ENCODE results near the gene IGSF6. TPM values are rescaled to one million over a fixed set of nuclear protein-coding genes. Genes with fewer than 3 reads are reported as not detected.
"Not testable (repeated sequence)": the region's sequence is repeated elsewhere in the genome, so short reads cannot be mapped to it uniquely, and the experiment has no call there.

IGSF6 gene, protein sequence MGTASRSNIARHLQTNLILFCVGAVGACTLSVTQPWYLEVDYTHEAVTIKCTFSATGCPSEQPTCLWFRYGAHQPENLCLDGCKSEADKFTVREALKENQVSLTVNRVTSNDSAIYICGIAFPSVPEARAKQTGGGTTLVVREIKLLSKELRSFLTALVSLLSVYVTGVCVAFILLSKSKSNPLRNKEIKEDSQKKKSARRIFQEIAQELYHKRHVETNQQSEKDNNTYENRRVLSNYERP
- 0.49 TPM for polyA plus RNA-seq (2012; ENCODE audit: missing spikeins)

DNA sequence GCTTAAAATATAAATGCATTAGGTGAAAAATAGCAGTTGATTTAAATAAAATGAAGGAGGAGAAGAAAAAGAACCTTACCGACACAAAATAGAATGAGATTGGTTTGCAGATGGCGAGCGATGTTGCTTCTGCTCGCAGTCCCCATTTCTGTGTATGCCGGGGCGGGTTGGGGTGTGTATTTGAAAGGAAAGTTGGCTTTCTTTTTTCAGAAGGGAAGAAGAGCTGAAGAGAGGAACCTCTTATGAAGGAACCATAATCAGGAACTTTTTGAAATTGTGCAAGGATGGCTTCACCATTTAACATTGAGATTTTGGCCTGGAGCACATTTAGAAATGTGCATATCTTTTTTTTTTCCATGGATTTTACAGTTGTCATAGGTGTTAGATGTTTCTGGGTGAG lies at the start of gene IGSF6:
Gene IGSF6, minus strand, starts transcription at position 156 of the 400 bp plus-strand sequence. Its CDS starts 10 bp downstream, at position 146.
- no peak for DNase-seq (ENCODE audit: insufficient read length)
- no peak for TF ChIP-seq TAF1 (IDR thresholded peaks at IDR 0.05; ENCODE audit: borderline replicate concordance, low read depth, low read length)
- no peak for TF ChIP-seq POLR2A (IDR thresholded peaks at IDR 0.05; ENCODE audit: low read depth, low read length)
- no peak for TF ChIP-seq POLR2AphosphoS5 (IDR thresholded peaks at IDR 0.05; ENCODE audit: low read depth, low read length)
- no peak for FAIRE-seq

DNA sequence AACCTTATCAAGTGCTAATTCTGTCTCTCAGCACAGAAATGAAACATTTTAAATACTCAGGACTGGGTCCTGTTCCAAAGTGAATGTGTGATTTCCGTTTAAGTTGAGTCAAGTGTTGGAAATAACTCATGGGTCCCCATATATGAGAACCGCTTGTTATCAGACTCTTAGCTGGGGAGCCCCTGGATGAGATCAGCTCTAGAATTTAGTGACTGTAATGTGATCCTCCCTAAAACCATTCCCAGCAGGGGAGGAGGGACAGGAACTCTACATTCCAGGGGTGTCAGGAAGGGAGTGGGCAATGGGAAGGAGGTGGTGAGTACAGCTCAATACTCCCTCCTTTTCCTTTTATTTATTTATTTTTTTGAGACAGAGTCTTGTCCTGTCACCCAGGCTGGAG lies 48.9 kb upstream of the IGSF6 start:
- TF ChIP-seq POLR2A (IDR thresholded peaks at IDR 0.05; ENCODE audit: low read depth, low read length) = no peak
- TF ChIP-seq POLR2AphosphoS5 (IDR thresholded peaks at IDR 0.05; ENCODE audit: low read depth, low read length) = no peak
- FAIRE-seq (no peak), DNase-seq (ENCODE audit: insufficient read length) (no peak)

DNA sequence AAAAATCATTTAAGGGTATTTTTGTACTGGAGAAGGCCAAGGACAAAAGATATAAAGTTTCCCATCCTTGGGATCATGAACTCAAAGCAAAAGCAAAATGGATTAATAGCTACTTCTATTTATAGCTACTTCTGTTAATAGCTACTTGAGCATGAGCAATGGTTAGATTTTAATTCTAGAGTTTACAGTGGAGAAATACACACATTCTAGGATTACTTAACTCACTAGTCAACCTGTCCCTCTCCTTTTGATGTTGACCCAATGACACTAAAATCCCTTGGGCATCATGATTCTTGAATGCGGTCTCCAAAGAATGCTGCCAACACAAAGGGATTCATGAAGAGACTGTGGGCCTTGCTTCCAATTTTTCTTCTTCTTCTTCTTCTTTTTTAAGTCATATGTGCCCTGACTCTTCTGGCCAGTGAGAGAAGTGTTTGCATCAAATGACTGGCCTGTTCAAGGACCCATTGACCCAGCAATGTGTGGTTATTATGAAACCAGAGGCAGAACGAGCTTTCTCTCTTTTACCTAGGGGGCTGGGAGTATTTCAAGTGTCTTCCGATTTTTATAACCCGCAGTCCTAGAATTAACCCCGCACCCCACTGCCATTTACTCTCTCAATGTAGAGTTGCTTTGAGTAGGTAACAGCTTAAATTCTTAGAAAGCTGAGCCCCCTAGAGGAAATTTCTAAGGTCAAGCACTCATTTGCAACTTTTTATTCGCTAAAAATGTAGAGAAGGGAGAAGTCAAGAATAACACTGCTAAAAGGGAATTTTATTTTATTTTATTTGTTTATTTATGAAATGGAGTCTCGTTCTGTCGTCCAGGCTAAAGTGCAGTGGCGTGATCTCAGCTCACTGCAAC lies 46.0 kb upstream of the IGSF6 start:
- DNase-seq (ENCODE audit: insufficient read length) (no peak), FAIRE-seq (no peak)
- TF ChIP-seq POLR2A (IDR thresholded peaks at IDR 0.05; ENCODE audit: low read depth, low read length) (no peak), POLR2AphosphoS5 (IDR thresholded peaks at IDR 0.05; ENCODE audit: low read depth, low read length) (no peak), TAF1 (IDR thresholded peaks at IDR 0.05; ENCODE audit: borderline replicate concordance, low read depth, low read length) (no peak)

DNA sequence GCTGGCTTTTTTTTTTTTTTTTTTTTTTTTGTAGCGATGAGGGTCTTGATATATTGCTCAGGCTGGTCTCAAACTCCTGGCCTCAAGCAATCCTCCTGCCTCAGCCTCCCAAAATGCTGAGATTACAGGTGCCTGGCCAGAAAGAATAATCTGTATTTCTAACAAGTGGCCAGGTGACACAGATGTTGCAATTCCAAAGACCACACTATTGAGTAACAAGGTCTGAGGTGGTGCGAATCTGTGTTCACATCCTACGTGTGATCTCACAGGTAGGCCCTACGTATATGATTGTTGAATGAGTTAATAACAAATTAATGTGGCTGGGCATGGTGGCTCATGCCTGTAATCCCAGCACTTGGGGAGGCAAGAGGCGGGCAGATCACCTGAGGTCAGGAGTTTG lies 44.6 kb upstream of the IGSF6 start:
- TF ChIP-seq TAF1 (IDR thresholded peaks at IDR 0.05; ENCODE audit: borderline replicate concordance, low read depth, low read length) (no peak), POLR2AphosphoS5 (IDR thresholded peaks at IDR 0.05; ENCODE audit: low read depth, low read length) (no peak), POLR2A (IDR thresholded peaks at IDR 0.05; ENCODE audit: low read depth, low read length) (no peak)
- no peak for DNase-seq (ENCODE audit: insufficient read length)
- FAIRE-seq = no peak

DNA sequence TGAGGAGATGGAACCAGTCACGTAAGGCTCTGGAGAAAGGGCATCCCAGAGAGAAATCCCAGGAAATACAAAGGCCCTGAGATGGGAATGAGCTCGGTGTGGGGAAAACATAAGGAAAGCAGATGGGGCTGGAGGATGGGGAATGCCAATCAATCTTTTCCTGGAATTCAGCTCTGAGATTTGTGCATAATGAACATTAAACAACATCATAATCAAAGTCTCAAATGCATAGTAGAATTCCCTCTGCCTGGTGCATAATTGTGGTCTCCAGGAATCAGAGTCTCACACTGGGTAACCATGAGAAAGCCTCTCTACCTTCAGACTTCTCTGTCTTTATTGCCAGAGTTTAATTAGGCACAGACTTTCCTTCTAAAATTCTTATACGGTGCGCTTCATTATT lies 42.2 kb upstream of the IGSF6 start:
- DNase-seq (ENCODE audit: insufficient read length) (no peak), FAIRE-seq (no peak)
- TF ChIP-seq POLR2AphosphoS5 (IDR thresholded peaks at IDR 0.05; ENCODE audit: low read depth, low read length) = no peak
- no peak for TF ChIP-seq POLR2A (IDR thresholded peaks at IDR 0.05; ENCODE audit: low read depth, low read length)
- TF ChIP-seq TAF1 (IDR thresholded peaks at IDR 0.05; ENCODE audit: borderline replicate concordance, low read depth, low read length) = no peak

DNA sequence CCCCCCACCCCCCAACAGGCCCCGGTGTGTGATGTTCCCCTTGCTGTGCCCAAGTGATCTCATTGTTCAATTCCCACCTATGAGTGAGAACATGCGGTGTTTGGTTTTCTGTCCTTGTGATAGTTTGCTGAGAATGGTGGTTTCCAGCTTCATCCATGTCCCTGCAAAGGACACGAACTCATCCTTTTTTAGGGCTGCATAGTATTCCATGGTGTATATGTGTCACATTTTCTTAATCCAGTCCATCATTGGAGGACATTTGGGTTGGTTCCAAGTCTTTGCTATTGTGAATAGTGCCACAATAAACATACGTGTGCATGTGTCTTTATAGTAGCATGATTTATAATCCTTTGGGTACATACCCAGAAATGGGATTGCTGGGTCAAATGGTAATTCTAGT lies 38.6 kb upstream of the IGSF6 start:
- not testable (repeated sequence) for DNase-seq (ENCODE audit: insufficient read length); FAIRE-seq

DNA sequence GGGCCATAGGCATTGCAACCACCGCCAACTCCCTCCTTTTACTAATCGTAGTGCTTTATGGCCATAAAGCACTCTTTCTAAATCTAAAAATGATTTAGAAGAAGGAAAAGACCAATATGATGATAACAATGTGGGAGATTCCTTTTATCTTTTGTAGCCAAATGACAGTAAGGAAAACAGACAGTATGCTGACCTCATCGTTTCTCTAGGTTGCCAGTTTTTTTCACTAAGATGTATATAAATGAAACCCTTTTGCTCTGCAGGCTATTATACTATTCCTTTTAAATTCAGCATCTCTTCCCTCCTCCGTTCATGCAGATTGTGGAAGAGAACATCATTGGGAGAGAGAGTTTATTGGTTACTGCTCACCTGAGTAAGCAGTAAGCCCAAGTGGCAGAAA lies 36.7 kb upstream of the IGSF6 start:
- DNase-seq (ENCODE audit: insufficient read length) = no peak
- FAIRE-seq = no peak
- TF ChIP-seq POLR2AphosphoS5 (IDR thresholded peaks at IDR 0.05; ENCODE audit: low read depth, low read length) (no peak), TAF1 (IDR thresholded peaks at IDR 0.05; ENCODE audit: borderline replicate concordance, low read depth, low read length) (no peak), POLR2A (IDR thresholded peaks at IDR 0.05; ENCODE audit: low read depth, low read length) (no peak)

DNA sequence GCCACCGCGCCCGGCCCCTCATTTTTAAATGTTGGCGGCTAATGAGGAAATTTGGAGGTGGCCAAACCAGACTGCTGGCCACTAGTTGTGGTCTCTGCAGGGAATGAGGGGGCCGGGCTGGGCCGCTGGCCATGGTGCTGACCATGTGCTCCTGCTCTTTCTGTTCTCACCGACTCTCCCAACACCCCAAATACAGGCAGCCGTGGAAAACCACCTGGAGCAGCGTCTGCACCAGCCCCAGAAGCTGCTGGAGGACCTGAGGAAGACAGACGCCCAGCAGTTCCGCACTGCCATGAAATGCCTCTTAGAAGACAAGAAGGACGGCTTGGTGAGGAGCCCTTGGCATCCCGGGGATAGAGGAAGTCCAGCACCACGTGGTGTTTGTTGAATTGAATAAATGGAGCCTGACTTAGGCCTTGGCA lies 32.6 kb upstream of the IGSF6 start:
- TF ChIP-seq POLR2A (IDR thresholded peaks at IDR 0.05; ENCODE audit: low read depth, low read length) (no peak), POLR2AphosphoS5 (IDR thresholded peaks at IDR 0.05; ENCODE audit: low read depth, low read length) (no peak)
- FAIRE-seq (no peak), DNase-seq (ENCODE audit: insufficient read length) (no peak)

DNA sequence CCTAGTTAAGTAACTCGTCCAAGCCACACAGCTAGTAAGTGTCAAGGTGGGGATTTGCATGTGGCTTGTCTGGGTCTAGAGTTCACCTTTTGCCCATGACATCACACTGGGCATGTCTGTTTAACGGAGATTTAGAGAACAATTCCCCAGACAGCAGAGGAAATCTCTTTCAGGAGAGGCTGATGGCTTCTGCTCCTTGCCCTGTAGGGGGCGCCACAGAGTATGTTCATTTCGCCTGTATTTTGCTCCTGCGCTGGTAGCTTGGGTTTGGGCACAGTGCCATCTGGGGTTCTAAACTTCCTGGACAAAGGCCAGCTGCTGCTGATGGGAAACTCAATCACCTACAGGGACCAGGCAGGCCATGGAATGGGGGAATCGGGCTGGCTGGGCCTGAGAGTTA lies 31.8 kb upstream of the IGSF6 start:
- peak; percentile 17 for FAIRE-seq
- TF ChIP-seq TAF1 (IDR thresholded peaks at IDR 0.05; ENCODE audit: borderline replicate concordance, low read depth, low read length) (no peak), POLR2AphosphoS5 (IDR thresholded peaks at IDR 0.05; ENCODE audit: low read depth, low read length) (no peak)
- no peak for DNase-seq (ENCODE audit: insufficient read length)

DNA sequence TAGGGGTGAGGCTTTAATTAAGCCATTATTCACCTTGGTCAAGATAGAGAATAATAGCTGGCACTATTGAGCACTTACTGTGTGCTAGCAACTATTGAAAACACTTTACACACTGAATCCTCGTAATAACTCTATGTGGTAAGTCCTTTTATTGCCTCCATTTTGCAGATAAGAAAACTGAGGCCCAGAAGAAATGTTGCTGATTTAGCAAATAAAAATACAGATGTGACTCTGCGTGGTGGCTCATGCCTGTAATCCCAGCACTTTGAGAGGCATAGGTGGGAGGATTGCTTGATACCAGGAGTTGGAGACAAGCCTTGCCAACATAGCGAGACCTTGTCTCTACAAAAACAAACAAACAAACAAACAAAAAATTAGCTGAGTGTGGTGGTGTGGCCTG lies 30.8 kb upstream of the IGSF6 start:
- TF ChIP-seq POLR2A (IDR thresholded peaks at IDR 0.05; ENCODE audit: low read depth, low read length) (no peak), TAF1 (IDR thresholded peaks at IDR 0.05; ENCODE audit: borderline replicate concordance, low read depth, low read length) (no peak), POLR2AphosphoS5 (IDR thresholded peaks at IDR 0.05; ENCODE audit: low read depth, low read length) (no peak)
- FAIRE-seq = no peak

DNA sequence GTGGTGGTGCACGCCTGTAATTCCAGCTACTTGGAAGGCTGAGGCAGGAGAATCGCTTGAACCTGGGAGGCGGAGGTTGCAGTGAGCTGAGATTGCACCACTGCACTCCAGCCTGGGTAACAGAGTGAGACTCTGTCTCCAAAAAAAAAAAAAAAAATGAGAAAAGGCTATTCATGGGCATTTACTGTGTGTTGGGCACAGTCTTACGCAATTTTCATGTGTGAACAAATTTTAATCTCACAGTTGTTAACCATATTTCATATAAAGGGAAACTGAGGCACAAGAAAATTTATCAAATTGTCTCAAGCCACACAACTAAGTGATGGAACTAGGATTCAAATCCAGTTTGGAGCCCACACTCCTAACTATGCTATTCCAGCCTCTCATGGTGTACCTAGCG lies 28.3 kb upstream of the IGSF6 start:
- not testable (repeated sequence) for FAIRE-seq; DNase-seq (ENCODE audit: insufficient read length)

More for the DNA sequence above, 30.8 kb upstream of the IGSF6 start:
- no peak for DNase-seq (ENCODE audit: insufficient read length)

DNA sequence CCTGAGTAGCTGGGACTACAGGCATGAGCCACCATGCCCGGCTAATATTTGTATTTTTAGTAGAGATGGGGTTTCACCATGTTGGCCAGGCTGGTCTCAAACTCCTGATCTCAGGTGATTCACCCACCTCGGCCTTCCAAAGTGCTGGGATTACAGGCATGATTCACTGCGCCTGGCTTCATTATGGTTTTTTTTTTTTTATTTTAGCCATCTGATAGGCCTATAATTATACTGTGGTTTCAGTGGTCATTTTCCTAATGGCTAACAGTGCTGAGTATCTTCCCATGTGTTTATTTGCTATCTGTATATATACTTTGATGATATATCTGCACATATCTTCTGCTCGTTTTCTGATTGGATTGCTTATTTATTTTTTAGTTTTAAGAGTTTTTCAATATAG lies 22.0 kb upstream of the IGSF6 start:
- DNase-seq (ENCODE audit: insufficient read length); FAIRE-seq: not testable (repeated sequence)

DNA sequence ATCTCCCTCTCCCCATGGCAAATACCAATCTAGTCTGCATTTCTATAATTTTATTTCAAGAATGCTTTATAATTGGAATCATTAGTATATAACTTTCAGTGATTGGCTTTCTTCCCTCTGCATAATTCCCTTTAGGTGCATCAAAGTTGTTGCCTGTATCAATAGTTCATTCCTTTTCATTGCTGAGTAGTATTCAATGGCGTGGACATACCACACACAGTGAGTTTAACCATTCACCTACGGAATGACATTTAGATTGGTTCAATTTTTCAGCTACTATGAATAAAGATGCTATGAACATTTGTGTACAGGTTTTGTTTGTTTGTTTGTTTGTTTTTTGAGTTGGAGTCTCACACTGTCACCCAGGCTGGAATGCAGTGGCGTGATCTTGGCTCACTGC lies 21.1 kb upstream of the IGSF6 start:
- DNase-seq (ENCODE audit: insufficient read length) (no peak), FAIRE-seq (no peak)
- TF ChIP-seq TAF1 (IDR thresholded peaks at IDR 0.05; ENCODE audit: borderline replicate concordance, low read depth, low read length) = no peak
- no peak for TF ChIP-seq POLR2A (IDR thresholded peaks at IDR 0.05; ENCODE audit: low read depth, low read length)
- no peak for TF ChIP-seq POLR2AphosphoS5 (IDR thresholded peaks at IDR 0.05; ENCODE audit: low read depth, low read length)
